OCI-LY1 (cell line): ENCODE data around the gene PSMC3IP.

Experiments used
- H2AFZ ChIP-seq: fragments of 200-600 bp; sonication (generic), shearing (Covaris generic); 2 replicates; pipeline ENCODE4 v1.6.0; 2014; ENCODE audit warnings: antibody characterized with exemption, mild to moderate bottlenecking, low read length
- H3F3A ChIP-seq: fragments of 200-600 bp; sonication (generic), shearing (Covaris generic); 2 replicates; pipeline ENCODE4 v1.6.0; 2014; ENCODE audit warnings: mild to moderate bottlenecking, antibody characterized with exemption, low read length, moderate library complexity; ENCODE audit not compliant: insufficient read depth
- H3K27ac ChIP-seq: fragments of 200-600 bp; sonication (generic); 2 replicates; pipeline ENCODE4 v1.5.1; 2014; ENCODE audit warnings: low read length, mixed run types, mild to moderate bottlenecking, low read depth; ENCODE audit not compliant: poor library complexity, severe bottlenecking
- H3K27me3 ChIP-seq: fragments of 200-600 bp; sonication (generic); 2 replicates; pipeline ENCODE4 v1.6.0; 2014; ENCODE audit warnings: antibody characterized with exemption, mild to moderate bottlenecking, low read length, moderate library complexity; ENCODE audit not compliant: insufficient read depth
- H3K36me3 ChIP-seq: fragments of 200-600 bp; sonication (generic); 2 replicates; pipeline ENCODE4 v1.6.1; 2014; ENCODE audit warnings: mild to moderate bottlenecking, antibody characterized with exemption, low read length, moderate library complexity, mixed read lengths; ENCODE audit not compliant: insufficient read depth
- H3K4me1 ChIP-seq: fragments of 200-600 bp; sonication (generic); 2 replicates; pipeline ENCODE4 v1.5.1; 2014; ENCODE audit warnings: mild to moderate bottlenecking, low read length, moderate library complexity; ENCODE audit not compliant: insufficient read depth, severe bottlenecking
- H3K4me2 ChIP-seq: fragments of 200-600 bp; sonication (generic), shearing (Covaris generic); 2 replicates; pipeline ENCODE4 v1.6.1; 2014; ENCODE audit warnings: low read length
- H3K4me3 ChIP-seq: fragments of 200-600 bp; sonication (generic); 2 replicates; pipeline ENCODE4 v1.5.1; 2014; ENCODE audit warnings: low read length, low read depth, mild to moderate bottlenecking, mixed read lengths; ENCODE audit not compliant: poor library complexity, severe bottlenecking
- H3K79me2 ChIP-seq: fragments of 200-600 bp; shearing (Covaris generic); 2 replicates; pipeline ENCODE4 v1.6.1; 2016; ENCODE audit warnings: mixed run types, low read length, mixed read lengths; ENCODE audit not compliant: insufficient read depth
- H3K9ac ChIP-seq: fragments of 200-600 bp; sonication (generic), shearing (Covaris generic); 2 replicates; pipeline ENCODE4 v1.6.1; 2014; ENCODE audit warnings: mild to moderate bottlenecking, low read length, mixed read lengths
- H3K9me2 ChIP-seq: fragments of 200-600 bp; sonication (generic), shearing (Covaris generic); 2 replicates; pipeline ENCODE4 v1.6.1; 2014; ENCODE audit warnings: low read depth, mild to moderate bottlenecking, low read length, mixed read lengths
- H3K9me3 ChIP-seq: fragments of 200-600 bp; shearing (Covaris generic); 2 replicates; pipeline ENCODE4 v1.6.1; 2014; ENCODE audit warnings: low read length, mixed read lengths
- H4K20me1 ChIP-seq: fragments of 200-600 bp; sonication (generic), shearing (Covaris generic); 2 replicates; pipeline ENCODE4 v1.6.0; 2016; ENCODE audit warnings: mild to moderate bottlenecking, low read length; ENCODE audit not compliant: insufficient read depth
- CTCF ChIP-seq: fragments of 200-600 bp; sonication (generic), shearing (Covaris generic); IDR thresholded peaks from 2 replicates; pipeline ENCODE4 v1.5.1; 2017; ENCODE audit warnings: mild to moderate bottlenecking, antibody characterized with exemption, low read length, moderate library complexity, mixed read lengths
- EZH2 ChIP-seq: fragments of 200-600 bp; sonication (generic), shearing (Covaris generic); IDR thresholded peaks from 2 replicates; pipeline ENCODE4 v1.8.0; 2017; ENCODE audit warnings: borderline replicate concordance, mixed run types, mild to moderate bottlenecking, antibody characterized with exemption, low read length, moderate library complexity, mixed read lengths

The PSMC3IP gene

DNA sequence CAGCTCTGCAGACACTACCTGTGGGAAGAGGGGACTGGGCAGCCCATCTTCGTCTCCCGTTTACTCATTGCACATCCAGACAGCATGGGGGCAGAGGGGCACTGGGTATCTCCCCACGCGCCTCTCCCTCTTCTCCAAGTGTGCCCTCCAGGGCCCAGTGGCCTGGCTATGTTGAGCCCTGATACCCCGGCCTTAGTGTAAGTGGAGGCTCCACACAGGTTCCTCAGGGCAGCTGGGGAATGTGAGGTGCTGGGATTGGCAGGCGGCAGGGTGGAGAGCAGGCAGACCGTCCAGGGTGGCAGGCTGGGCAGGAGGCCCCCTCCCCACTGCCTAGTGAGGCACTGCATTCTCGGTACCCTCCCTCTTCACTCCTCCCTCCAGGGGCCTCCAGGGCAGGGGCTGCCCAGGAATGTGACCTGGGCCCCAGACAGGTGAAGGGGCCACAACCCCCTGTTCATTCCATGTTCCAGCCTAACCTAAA, 54.7 kb downstream of the PSMC3IP start:
- H3K4me1 ChIP-seq = no peaks in the 10 kb centered on the region
- H3K9me3 ChIP-seq = no peaks in the 10 kb centered on the region
- peaks cover 10% of the 10 kb centered on the region; the same call in 1 of the 2 replicates for H3K36me3 ChIP-seq
- H3K9ac ChIP-seq = no peak overlapping the region
- TF ChIP-seq EZH2 = no peak
- TF ChIP-seq CTCF = no peak
- H3K9me2 ChIP-seq = no peaks in the 10 kb centered on the region
- no peak overlapping the region for H3K27ac ChIP-seq
- H3K79me2 ChIP-seq = no peaks in the 10 kb centered on the region
- H3K27me3 ChIP-seq = no peaks in the 10 kb centered on the region
- no peaks in the 10 kb centered on the region for H4K20me1 ChIP-seq
- H3K4me3 ChIP-seq = no peak overlapping the region
- no peaks in the 10 kb centered on the region for H3F3A ChIP-seq
- no peak overlapping the region for H2AFZ ChIP-seq
- H3K4me2 ChIP-seq = no peak overlapping the region
